Keratinocyte (primary cell): ENCODE data around the gene WBP4.

Experiments
- CTCF ChIP-seq, 3 experiments: IDR thresholded peaks in 1 of 3; conservative IDR thresholded peaks in 1 of 3; optimal IDR thresholded peaks in 1 of 3; 2 replicates in 2 of 3; 3 replicates in 1 of 3; pipeline versions ENCODE3 to v1.5.1; 2011; ENCODE audit warnings: low read length in 3 of 3, mild to moderate bottlenecking in 3 of 3, moderate library complexity in 2 of 3, control low read depth in 1 of 3, inconsistent platforms in 1 of 3; ENCODE audit not compliant: insufficient read depth in 2 of 3; ENCODE audit errors: extremely low read depth in 1 of 3
- EZH2 ChIP-seq: IDR thresholded peaks from one replicate; pipeline ENCODE4 v1.6.1; 2012; ENCODE audit warnings: inconsistent platforms, mild to moderate bottlenecking, low read length, moderate library complexity

DNA sequence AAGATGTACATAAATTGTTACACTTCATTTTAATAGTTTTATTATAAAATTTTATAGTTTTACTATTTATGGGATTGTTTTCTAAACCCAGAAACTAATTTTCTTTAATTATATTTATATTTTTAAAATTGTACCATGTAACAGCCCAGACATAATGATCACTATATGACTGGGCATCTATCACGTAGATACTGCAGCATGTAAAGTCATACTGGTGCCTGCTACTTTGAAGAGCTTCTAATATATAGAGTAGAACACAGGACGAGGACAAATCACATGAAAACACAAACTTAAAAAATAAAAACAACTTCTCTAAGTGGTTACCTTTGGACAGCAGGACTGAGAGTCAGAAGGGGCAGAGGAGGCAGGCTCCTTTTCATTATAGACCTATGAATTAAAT is 47.5 kb upstream of the WBP4 start:
- TF ChIP-seq CTCF (optimal IDR thresholded peaks at IDR 0.05 in 1 of 3, IDR thresholded peaks at IDR 0.05 in 1 of 3, conservative IDR thresholded peaks at IDR 0.05 in 1 of 3; ENCODE audit: extremely low read depth in 1 of 3, insufficient read depth in 2 of 3, low read length in 3 of 3) (no peak), EZH2 (no peak)
